Stimulated activated CD8-positive, alpha-beta memory T cell treated with anti-CD3 and anti-CD28 coated beads, Interleukin-4, amount 100 ng/mL, for 1 hour (primary cell): ENCODE measurements around the gene AXIN2.

ENCODE experiments used
- DNase-seq, 2 donors: peaks; one replicate each; pipeline ENCODE4 v3.0.0-alpha.2; 2020; ENCODE audit warnings: low read depth in 2 of 2, low spot score in 1 of 2

Gene AXIN2

DNA sequence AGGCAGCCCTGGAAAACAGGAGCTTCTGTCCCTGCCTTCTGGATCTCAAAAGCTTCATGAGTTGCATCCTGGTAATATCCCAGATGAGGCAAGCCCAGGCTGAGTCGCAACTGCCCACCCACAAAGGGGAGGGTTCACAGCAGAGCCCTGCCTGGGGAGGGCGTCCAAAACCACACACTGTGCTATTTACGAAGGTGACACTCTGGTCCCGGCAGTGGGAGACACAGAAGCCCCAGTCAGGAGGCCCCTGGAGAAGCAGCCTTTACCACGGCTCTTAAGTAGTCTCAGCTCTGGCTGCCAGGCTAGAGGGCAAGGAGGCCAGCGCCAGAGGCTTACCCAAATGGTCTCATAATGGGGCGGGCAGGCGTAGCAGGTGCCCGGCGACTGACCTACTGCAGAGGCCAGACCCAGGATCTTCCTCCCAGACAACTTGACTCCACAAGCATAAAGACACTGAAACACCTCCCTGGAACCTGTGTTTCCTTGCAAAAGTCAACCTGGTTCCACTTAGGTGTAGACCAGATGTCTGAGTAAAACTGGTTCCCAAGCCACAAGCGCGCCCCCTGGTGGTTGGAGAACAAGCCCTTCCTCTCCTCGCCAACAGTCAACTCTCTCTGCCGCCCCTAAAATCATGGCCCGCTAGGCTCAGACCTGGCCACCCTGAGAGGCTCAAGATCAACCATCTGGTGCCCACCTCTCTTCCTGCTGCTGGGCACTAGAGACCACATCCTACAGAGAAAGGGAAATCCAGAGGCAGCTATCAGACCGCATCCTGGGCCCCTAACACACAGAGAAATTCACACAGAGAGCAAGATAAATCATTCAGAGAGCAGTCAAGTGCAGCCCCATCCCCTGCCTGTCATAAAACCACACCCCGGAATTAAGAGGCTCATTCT is 5.2 kb downstream of the AXIN2 start:
- DNase-seq: peak; percentile 88 to 91

DNA sequence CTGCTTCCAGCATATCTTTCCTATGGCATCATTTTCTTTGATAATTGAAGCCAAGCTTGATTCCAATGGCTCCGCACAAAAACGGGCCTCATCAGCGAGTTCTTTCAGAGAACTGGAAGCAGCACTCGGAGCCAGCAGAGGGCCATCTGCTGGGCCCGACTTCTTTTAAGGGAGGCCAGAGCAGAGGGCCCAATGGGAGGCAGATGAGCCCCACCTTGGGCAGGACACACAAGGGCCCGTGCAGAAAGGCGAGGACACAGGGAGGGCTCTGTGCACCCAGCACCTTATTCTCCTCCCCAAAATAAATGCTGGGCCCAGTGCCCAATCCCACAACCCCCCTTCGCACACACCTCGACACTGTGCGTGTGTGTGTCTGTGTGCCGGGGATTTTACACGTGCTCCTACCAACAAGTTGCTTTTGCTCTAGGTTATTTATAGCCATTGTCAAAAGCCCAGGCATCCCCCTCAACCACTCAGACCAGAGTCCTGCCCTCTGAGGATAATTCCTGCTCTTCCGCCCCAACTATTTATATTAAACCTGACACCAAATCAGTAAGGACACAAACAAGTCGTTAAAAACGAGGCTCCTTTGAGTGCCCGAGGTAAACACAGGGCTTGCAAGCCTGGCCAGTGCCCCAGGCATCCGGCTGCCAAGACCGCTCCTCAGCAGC is 6.8 kb downstream of the AXIN2 start:
- DNase-seq: no peak

DNA sequence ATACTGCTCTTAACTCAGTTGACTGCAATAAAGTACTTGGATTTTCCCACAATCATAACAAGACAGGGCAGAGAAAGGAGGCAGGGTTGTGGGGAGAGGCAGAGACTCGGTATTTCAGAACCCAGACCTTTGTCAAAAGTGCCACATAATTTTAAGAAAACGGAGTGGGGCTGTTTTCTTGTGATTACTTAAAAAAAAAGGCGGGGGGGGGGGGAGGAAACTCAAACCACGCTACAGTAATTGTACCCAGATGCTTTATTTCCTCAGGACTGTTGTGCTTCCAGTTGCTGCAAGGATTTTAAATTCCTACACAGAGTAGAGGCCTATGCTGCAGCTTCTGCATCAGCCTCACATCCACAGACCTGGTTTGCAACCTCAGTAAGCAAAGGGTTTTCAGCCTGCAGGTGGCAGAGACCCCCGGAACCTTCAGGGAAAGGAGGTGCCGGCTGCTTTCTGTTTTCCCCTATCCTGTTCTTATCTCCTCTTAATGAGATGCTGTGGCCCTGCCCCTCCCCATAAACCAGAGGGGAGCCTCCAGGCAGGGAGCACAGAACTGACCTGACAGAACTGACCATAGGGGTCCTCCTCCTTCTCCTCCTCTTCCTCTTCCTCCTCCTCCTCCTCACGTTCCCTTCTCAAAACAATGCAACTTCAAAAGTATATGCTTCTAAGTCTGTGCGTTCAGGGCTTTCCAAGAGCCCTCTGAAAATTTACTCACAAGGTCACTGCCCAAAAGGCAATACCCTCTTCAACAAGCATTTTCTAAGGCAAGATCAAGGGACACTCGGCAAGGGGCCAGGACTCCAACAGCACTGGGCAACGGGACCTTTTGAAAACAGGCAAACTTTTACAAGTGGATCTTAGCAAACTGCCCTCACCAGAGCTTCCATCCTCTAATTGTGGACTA is 7.5 kb downstream of the AXIN2 start:
- DNase-seq: no peak

DNA sequence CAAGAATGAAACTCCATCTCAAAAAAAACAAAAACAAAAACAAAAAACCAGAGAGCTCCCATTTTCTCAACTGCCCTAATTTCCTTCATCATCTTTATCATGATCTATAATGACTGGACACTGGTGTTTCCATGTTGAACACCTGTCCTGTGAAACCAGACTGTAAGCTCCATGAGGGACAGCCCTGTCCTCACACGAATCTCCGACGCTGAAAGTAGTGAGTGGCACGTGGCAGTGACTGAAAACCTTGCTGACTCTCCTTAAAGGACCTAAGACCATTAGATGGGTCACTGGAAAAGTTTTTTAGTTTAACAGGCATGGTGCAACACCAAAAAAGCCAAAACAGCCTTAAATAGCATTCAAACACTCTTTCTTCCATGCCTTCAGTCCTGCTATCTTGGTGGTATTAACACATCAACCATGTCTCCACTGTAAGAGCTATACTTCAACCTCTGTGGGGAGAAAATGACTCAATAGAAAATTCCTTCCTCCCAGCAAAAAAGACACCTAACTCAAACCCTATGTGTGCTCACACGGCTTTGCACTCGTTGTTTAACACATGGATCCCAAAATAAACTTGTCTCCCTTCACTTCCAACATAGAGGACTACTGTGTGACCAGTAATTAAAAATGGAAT is 8.3 kb downstream of the AXIN2 start:
- DNase-seq: no peak

DNA sequence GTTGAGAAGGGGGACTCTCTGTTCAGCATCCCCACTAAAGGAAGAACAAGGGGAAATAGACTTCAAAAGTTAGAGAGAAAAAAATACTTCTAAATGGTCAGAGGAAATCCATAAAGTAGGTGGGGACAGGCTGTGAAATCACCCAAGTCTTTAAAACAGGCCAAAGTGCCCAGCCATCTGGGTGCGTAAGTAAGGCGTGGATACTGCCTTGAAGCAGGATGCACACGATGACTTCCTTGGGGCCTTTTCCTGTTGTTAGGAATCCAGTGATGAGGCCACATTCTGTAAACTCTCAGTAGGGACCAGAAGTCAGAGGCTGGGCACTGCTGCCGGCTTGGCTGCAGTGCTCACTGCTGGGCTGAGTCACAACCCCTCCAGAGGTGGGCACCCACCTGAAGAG is 9.2 kb downstream of the AXIN2 start:
- DNase-seq: no peak

DNA sequence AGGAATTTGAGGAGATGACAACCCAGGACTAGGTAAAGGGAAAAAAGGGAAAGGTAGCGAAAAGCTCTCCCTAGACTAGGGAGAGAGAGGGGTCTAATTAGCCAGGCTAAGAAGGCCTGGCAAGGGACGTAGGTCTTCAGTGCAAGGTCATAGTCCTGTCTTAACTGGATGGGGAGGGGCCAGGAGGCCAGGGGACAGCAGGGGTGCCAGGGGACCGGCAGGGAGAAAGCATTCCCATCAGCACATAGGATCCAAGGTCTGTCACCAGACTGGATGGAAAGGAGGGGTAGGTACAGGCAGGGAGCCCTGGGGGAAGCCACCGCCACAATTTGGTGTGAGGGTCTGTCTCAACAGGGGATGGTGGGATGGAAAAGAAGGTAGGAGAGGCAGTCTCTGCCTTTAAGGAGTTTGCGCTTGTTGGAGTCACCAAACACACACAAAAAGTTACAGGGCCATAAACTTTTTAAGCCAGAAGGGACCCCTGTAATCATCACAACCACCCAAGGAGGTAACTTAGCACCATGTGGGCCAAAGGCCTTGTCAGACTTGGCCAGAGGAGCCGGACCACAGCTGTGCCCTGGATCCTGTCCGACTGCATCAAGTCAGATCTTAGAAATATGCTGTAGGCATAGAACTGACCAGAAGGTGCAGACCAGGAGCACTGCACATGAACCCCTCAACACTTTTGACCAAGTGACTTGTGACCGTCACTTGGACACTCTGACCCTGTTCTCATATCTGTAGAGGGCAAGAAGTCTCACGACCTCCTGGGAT is 10.0 kb downstream of the AXIN2 start:
- DNase-seq: no peak

DNA sequence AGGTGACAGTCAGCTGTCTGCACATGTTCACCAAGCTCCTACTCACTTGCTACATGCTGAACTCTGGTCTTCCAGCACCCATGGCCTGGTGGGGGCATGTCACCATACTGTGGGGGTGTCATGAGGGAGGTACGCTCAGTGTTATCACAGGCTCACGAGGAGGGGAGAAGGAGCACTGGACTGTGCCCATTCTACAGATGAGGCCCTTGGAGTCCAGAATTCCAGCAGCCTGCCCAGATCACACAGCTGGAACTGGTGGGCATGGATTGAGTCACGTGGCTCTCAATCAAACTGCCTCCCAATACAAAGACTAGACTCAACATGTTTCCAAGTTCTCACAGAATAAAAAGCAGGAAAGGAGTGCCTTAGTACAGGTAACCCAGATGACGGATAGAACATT is 10.7 kb downstream of the AXIN2 start:
- no peak for DNase-seq

DNA sequence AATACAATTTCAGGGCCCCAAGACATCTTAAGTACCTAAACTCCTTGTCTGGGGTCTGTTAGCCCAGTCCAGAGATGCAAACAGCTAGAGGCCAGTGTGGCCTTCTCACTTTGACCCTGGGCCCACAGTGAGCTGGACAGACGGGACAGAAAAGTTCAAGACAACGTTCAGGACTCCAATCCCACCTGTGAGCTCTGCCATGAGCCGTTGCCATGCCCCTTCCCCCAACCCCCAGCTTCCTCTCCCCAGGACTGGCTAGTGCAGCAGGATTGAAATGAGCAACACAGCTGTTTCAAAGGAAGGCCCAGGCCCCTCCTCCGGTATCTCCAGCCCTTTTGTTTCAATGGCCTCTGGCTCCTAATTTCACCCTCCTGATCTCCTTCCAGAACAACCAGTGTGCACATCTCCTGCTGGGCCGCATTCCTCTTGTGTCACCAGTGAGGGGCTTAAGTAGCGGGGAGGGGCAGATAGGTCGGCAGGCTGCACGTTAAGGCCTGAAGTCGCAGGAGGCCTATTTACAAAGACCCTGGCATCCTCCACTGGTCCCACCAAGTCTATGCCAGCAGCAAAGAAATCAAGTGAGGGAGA is 11.3 kb downstream of the AXIN2 start:
- DNase-seq: no peak

DNA sequence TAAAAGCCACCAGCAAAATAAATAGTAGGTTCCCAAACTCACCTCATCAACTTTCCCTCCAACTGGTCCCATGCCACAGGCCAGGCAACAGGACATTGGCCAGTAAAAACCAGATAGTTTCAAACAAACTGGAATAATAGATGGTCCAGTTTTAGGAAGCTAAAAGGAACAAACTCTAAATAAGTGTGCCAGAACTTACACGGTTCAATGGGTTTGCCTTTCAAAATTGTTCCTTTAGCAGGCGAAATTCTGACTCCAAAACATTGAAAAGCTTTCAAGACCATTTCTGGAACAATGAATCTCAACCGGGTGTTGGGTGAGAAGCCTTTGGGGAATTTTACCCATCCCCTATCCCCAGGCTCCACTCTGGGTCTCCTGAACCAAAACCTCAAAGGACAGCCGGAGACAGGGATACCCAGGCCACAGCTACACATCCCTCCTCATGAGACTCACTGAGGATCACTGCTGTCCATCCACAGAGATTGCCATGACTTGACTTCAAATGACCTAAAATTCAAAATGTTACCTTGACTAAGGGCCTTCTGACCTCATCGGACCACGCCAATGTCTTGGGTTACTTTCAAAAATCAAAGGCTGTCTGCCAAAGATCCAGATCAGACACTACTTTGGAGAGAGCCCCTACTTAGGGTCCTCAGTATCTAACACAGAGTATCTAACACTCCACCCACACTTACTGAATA is 13.0 kb downstream of the AXIN2 start:
- no peak for DNase-seq

DNA sequence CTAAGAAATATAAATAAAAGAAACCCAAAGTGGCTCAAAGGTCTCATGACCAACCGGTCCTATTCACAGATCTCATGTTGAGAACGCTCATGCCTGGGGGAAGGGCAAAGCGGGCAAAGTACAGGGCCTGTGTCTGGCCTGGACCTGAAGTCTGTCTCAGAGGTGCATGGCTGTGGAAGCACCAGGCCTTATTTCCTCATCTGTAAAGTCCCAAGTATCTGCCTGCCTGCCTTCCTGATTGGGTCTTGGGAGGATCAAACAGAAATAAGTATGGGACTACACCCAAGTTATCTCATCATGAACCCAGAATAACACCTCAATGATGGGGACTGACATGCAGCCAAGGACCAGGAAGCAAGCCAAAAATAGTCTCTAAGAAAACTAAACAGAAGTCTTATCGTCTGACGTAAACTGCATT is 14.2 kb downstream of the AXIN2 start:
- no peak for DNase-seq

DNA sequence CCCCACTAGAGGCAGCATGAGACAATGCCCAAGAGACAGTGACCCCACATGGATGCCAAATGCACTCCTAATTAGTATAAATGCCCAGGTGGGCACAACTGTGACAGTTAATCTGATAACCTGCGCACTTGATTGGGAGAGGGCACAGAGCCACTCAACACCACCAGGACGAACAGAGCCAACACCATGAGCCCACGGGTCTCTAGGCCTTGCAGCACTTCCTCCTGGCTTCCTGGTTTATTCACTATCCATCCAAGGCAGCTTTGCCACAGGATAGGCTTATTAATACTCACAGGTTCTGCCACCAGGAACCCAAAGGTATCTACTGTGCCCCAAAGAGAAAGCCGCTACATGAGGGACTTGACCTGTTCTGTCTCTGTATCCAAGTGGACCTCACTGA is 14.9 kb downstream of the AXIN2 start:
- DNase-seq: no peak

DNA sequence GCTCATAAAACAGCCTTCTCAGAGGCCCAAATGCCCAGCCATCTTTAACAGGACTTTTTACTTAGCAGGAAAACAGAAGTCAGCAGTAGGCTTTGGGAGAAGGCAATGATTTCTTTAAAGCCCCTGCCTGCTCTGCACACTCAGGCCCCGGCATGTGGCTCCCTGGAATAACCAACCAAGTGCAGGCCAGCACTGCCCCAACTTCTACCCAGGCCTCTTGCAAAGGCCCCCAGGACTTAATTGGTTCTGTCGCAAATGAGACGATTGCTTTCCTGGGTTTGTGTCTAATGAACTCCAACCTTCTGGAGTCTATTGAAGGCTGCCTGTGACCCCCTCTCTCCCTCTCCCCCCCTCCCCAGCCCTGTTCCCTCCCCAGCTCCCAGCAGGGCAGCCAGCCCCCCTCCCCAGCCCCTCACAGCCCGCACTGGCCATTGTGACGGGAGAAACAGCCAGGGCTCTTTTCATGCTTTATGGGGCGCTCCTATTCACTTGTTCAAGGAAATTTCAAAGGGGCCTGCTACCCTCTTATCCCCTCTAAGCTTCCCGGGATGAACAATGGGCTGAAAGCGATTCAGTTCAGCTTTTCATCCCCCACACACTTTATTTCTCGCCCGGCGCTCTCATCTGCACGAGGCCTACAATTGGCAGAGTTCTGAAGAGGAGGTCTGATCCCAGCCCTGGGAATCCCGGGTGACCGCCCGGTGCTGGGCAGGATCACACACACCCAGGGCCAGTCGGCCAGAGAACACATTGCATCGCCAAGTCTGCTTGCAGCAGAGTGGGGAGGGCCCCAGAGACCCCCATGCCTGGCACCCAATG is 15.5 kb downstream of the AXIN2 start:
- DNase-seq: no peak

DNA sequence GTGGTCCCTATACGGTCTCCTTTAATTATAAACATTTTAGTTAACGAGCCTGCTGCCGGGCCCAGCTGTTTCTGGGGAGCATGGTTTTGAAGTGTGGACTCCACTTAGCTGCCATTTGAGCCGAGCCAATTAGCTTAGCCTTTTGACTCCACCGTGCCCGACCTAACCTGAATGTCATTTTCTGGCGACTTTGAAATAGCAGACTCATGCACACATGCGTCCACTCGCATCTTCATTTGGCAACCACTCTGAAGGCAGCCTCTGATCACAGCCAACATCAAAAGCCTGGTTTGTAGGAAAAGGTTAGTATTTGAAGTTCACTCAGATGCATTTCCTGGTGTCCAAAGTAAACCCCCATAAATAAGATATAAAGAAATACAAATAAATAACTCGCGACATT is 16.8 kb downstream of the AXIN2 start:
- no peak for DNase-seq

DNA sequence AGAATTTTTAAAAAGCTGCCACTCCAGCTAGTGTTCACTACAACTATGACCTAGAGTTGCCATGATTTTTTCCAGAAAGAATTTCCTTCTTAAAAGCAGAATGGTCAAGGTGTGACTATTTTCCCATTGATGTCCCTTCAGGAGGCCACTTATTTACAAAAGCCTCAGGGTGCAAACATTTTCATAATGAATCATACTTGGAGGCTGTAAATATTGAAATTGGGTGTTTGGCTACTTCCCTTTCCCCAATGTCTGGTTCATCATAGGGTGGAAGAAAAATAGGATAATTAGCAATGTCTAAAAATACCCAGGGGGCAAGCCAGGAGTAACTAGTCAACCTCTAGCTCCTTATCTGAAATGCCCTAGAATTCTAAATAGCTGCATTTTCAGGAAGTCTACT is 18.8 kb downstream of the AXIN2 start:
- DNase-seq: no peak

DNA sequence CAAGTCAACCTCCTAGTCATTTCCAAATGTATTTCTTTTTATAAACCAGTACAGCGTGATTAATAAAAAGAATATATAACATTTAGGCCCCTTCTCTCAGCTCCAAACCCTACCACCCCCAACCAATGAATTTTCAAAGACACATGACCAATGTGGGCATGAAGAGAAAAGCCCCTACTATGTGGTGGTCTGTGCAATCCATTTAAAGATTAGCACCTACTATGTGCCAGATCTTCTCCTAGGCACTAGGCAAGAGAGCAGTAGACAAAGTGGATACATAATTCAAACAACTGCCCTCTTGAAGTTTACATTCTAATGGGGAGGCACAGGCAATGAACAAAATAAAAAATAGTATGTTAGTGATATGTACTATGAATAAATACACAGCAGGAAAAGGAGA is 19.4 kb downstream of the AXIN2 start:
- DNase-seq: no peak

DNA sequence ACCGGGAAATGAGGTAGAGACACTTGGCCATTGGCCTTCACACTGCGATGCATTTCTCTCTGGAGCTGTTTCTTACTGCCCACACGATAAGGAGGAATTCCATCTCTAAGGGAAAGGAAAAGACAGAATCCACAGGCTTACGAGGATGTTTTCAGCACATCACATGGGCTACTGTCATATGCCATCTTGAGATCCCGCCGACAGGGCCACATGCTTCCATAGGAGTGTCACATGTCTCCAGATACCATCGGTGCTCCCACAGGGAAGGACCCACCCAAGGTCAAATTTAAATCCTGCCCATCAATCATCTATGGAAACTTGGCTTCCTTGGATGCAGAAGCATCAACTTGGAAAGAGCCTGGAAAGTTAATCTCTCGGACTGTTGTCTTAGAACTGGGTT is 20.0 kb downstream of the AXIN2 start:
- DNase-seq: no peak

DNA sequence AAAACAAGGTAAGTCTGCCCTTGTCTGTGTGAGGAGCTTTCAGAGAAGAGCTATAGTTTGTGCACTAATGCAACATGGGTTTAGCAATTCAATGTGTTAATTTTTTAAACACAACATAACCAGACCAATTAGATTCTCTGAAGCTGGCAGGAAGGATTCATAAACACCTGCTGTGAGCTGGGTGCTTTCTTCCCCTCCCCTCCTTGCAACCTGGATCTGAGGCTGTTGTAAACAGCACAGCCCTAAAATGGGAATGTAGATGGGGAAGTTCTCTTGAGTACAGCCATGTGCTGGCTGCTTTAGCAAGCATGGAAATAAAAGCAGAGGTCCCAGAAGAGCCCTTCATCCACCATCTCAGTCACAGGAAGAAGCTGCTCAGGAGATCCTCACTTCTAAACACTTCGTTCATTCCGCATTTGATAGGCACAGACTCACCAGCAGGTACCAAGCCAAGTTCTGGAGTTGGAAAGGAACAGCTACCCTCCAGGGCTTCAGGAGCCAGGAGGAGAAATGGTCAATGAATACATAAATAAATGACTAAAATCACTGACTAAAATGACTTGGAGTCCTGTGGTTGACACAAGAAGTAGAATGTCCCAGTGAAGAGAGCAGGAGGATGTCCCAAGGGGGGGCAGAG is 21.7 kb downstream of the AXIN2 start:
- no peak for DNase-seq
